Liver (tissue), 9 donors: Measurements from ENCODE around the gene HORMAD2. TPM values are rescaled to one million over a fixed set of nuclear protein-coding genes. Genes with fewer than 3 reads are reported as not detected.

Experiments used
- DNase-seq: peaks from one replicate; pipeline ENCODE4 v3.0.0-alpha.2; 2017; ENCODE audit warnings: low spot score
- H3K27ac ChIP-seq, 2 donors: one replicate each; pipeline ENCODE4 v1.7.0; 2013; ENCODE audit warnings: inconsistent platforms in 2 of 2, low read length in 2 of 2, control low read depth in 1 of 2, low read depth in 1 of 2, mild to moderate bottlenecking in 1 of 2
- H3K27me3 ChIP-seq, 4 donors: one replicate each; pipeline versions ENCODE4 v1.6.1 to v1.7.0; 2013; ENCODE audit warnings: low read length in 3 of 4, inconsistent platforms in 1 of 4, mild to moderate bottlenecking in 1 of 4, moderate library complexity in 1 of 4; ENCODE audit not compliant: control insufficient read depth in 4 of 4, insufficient read depth in 4 of 4
- H3K36me3 ChIP-seq, 4 donors: one replicate each; pipeline versions ENCODE4 v1.6.1 to v1.7.0; 2013; ENCODE audit warnings: low read length in 3 of 4, mild to moderate bottlenecking in 3 of 4, low read depth in 1 of 4, moderate library complexity in 1 of 4; ENCODE audit not compliant: control insufficient read depth in 4 of 4, insufficient read depth in 3 of 4
- H3K4me1 ChIP-seq, 4 donors: one replicate each; pipeline versions ENCODE4 v1.6.1 to v1.7.0; 2013; ENCODE audit warnings: low read length in 3 of 4, mild to moderate bottlenecking in 3 of 4, moderate library complexity in 1 of 4; ENCODE audit not compliant: control insufficient read depth in 4 of 4, insufficient read depth in 4 of 4
- H3K4me3 ChIP-seq, 3 donors: one replicate each; pipeline versions ENCODE4 v1.6.1 to v1.7.0; 2013; ENCODE audit warnings: low read length in 3 of 3, control low read depth in 1 of 3, low read depth in 1 of 3, mild to moderate bottlenecking in 1 of 3
- H3K9ac ChIP-seq, 2 donors: one replicate each; pipeline ENCODE4 v1.7.0; 2013; ENCODE audit warnings: low read length in 2 of 2, mild to moderate bottlenecking in 2 of 2, moderate library complexity in 2 of 2, control low read depth in 1 of 2, low read depth in 1 of 2
- H3K9me3 ChIP-seq, 4 donors: one replicate each; pipeline versions ENCODE4 v1.6.1 to v1.7.0; 2013; ENCODE audit warnings: low read length in 3 of 4; ENCODE audit not compliant: control insufficient read depth in 4 of 4
- EGR1 ChIP-seq, 2 donors: IDR thresholded peaks; 2 replicates each; pipeline ENCODE4 v1.6.1; 2016 to 2018; ENCODE audit warnings: antibody characterized with exemption in 2 of 2, low read depth in 2 of 2
- FOXA1 ChIP-seq: IDR thresholded peaks from 2 replicates; pipeline ENCODE4 v1.6.1; 2016; ENCODE audit warnings: antibody characterized with exemption
- FOXA2 ChIP-seq: IDR thresholded peaks from 2 replicates; pipeline ENCODE4 v1.6.1; 2016; ENCODE audit warnings: antibody characterized with exemption
- GABPA ChIP-seq, 2 donors: IDR thresholded peaks in 1 of 2; conservative IDR thresholded peaks in 1 of 2; 2 replicates each; pipeline ENCODE4 v1.6.1; 2016; ENCODE audit warnings: antibody characterized with exemption in 2 of 2, mild to moderate bottlenecking in 1 of 2, moderate library complexity in 1 of 2
- HNF4A ChIP-seq, 2 donors: conservative IDR thresholded peaks; 2 replicates each; pipeline ENCODE4 v1.6.1; 2016; ENCODE audit warnings: antibody characterized with exemption in 2 of 2, mild to moderate bottlenecking in 2 of 2
- HNF4G ChIP-seq: IDR thresholded peaks from 2 replicates; pipeline ENCODE4 v1.6.1; 2016; ENCODE audit warnings: antibody characterized with exemption
- JUND ChIP-seq, 2 donors: IDR thresholded peaks; 2 replicates each; pipeline ENCODE4 v1.6.1; 2016; ENCODE audit warnings: antibody characterized with exemption in 2 of 2
- NR2F2 ChIP-seq: IDR thresholded peaks from 2 replicates; pipeline ENCODE4 v1.6.1; 2016; ENCODE audit warnings: antibody characterized with exemption
- RAD21 ChIP-seq, 2 donors: IDR thresholded peaks; 2 replicates each; pipeline ENCODE4 v1.6.1; 2016; ENCODE audit warnings: antibody characterized with exemption in 2 of 2, mild to moderate bottlenecking in 2 of 2
- RXRA ChIP-seq, 2 donors: IDR thresholded peaks; 2 replicates each; pipeline ENCODE4 v1.6.1; 2017 to 2018; ENCODE audit warnings: antibody characterized with exemption in 2 of 2, mild to moderate bottlenecking in 1 of 2
- SP1 ChIP-seq: IDR thresholded peaks from 2 replicates; pipeline ENCODE4 v1.6.1; 2018; ENCODE audit warnings: antibody characterized with exemption, mild to moderate bottlenecking
- TAF1 ChIP-seq: conservative IDR thresholded peaks from 2 replicates; pipeline ENCODE4 v1.6.1; 2016; ENCODE audit warnings: antibody characterized with exemption, mild to moderate bottlenecking
- YY1 ChIP-seq: IDR thresholded peaks from 2 replicates; pipeline ENCODE4 v1.6.1; 2016; ENCODE audit warnings: antibody characterized with exemption, mild to moderate bottlenecking
- WGBS: extraction: QIAGEN DNeasy Blood & Tissue Kit; methylation state at CpG from one replicate; pipeline ENCODE4 v1.1.7; 2013; 5-methylcytosine and 5-hydroxymethylcytosine counted together
- polyA plus RNA-seq, 2 donors: library from polyadenylated mRNA; stranded (reverse) in 1 of 2; unstranded in 1 of 2; fragments of 200-250 nt in 1 of 2; fragments of >200 nt in 1 of 2; fragmentation: Nextera tagmentation in 1 of 2; extraction: Ambion mirVana in 1 of 2; gene quantifications; one replicate each; pipeline versions ENCODE4 v1.2.1 to v1.2.3, GENCODE V29; 2013 to 2015
- total RNA-seq, 2 donors: library from RNA; depleted of rRNA; stranded (reverse); fragments of >200 nt; gene quantifications; one replicate each; pipeline ENCODE4 v1.2.3, GENCODE V29; 2014
- TF ChIP-seq, protein P1 (sequence below): IDR thresholded peaks from 2 replicates; pipeline ENCODE4 v1.6.1; 2016; ENCODE audit warnings: antibody characterized with exemption
- TF ChIP-seq, protein P2 (sequence below): fragments of 150-350 bp; IDR thresholded peaks from 2 replicates; pipeline ENCODE4 v1.5.1; 2017; ENCODE audit warnings: improper control_type of control experiment, low read depth, low read length; ENCODE audit not compliant: missing input control
- TF ChIP-seq, protein P3 (sequence below): IDR thresholded peaks from 2 replicates; pipeline ENCODE4 v1.6.1; 2016; ENCODE audit warnings: antibody characterized with exemption
- TF ChIP-seq, protein P4 (sequence below): IDR thresholded peaks from 2 replicates; pipeline ENCODE4 v1.6.1; 2016; ENCODE audit warnings: antibody characterized with exemption
- TF ChIP-seq, protein P5 (sequence below): IDR thresholded peaks from 2 replicates; pipeline ENCODE4 v1.6.1; 2016; ENCODE audit warnings: antibody characterized with exemption, mild to moderate bottlenecking
- donor health status: healthy.
- donor health status: healthy.
- donor health status: healthy.
- donor health status: healthy.
- donor health status: healthy.

The HORMAD2 gene
- total and polyA plus RNA-seq, 4 donors: 0.44 to 2.8 (median 0.47) TPM; not detected in 1

DNA sequence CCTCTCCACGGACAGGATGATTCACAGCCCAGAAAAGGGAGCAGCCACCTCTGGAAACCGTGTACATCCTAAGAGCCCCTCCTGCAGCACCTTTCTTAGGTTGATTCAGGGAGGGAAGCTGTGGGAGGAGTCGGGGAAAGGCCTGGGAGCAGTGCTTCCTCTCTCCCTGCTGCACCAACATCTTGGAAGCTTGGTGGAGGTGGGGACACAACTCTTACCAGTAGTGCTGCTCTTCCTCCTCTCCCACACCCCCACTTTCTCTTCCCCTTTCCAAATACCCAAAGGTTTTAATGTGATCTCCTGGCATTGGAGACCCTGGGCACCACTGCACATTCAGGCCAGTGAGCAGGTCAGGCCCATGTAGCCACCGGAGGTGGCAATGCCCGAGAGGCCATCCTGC, 46.4 kb upstream of the HORMAD2 start:
- no peaks in the 10 kb centered on the region for H3K27me3 ChIP-seq
- no peak for DNase-seq
- H3K36me3 ChIP-seq: no peaks in the 10 kb centered on the region
- H3K27ac ChIP-seq: no peak overlapping the region
- H3K9me3 ChIP-seq: no peaks in the 10 kb centered on the region
- no peak overlapping the region for H3K9ac ChIP-seq
- peaks cover 0 to 19% (median 10%) of the 10 kb centered on the region in 4 donors for H3K4me1 ChIP-seq
- no peak overlapping the region for H3K4me3 ChIP-seq
- TF ChIP-seq YY1: no peak
- TF ChIP-seq RAD21 (IDR thresholded peaks at IDR 0.05): no peak
- no peak for TF ChIP-seq FOXA2
- TF ChIP-seq, protein P1, sequence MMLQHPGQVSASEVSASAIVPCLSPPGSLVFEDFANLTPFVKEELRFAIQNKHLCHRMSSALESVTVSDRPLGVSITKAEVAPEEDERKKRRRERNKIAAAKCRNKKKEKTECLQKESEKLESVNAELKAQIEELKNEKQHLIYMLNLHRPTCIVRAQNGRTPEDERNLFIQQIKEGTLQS: no peak
- TF ChIP-seq, protein P2, sequence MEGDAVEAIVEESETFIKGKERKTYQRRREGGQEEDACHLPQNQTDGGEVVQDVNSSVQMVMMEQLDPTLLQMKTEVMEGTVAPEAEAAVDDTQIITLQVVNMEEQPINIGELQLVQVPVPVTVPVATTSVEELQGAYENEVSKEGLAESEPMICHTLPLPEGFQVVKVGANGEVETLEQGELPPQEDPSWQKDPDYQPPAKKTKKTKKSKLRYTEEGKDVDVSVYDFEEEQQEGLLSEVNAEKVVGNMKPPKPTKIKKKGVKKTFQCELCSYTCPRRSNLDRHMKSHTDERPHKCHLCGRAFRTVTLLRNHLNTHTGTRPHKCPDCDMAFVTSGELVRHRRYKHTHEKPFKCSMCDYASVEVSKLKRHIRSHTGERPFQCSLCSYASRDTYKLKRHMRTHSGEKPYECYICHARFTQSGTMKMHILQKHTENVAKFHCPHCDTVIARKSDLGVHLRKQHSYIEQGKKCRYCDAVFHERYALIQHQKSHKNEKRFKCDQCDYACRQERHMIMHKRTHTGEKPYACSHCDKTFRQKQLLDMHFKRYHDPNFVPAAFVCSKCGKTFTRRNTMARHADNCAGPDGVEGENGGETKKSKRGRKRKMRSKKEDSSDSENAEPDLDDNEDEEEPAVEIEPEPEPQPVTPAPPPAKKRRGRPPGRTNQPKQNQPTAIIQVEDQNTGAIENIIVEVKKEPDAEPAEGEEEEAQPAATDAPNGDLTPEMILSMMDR: no peak
- no peak for TF ChIP-seq RXRA (IDR thresholded peaks at IDR 0.05)
- no peak for TF ChIP-seq HNF4G
- no peak for TF ChIP-seq NR2F2
- TF ChIP-seq, protein P3, sequence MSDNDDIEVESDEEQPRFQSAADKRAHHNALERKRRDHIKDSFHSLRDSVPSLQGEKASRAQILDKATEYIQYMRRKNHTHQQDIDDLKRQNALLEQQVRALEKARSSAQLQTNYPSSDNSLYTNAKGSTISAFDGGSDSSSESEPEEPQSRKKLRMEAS: no peak
- TF ChIP-seq, protein P4, sequence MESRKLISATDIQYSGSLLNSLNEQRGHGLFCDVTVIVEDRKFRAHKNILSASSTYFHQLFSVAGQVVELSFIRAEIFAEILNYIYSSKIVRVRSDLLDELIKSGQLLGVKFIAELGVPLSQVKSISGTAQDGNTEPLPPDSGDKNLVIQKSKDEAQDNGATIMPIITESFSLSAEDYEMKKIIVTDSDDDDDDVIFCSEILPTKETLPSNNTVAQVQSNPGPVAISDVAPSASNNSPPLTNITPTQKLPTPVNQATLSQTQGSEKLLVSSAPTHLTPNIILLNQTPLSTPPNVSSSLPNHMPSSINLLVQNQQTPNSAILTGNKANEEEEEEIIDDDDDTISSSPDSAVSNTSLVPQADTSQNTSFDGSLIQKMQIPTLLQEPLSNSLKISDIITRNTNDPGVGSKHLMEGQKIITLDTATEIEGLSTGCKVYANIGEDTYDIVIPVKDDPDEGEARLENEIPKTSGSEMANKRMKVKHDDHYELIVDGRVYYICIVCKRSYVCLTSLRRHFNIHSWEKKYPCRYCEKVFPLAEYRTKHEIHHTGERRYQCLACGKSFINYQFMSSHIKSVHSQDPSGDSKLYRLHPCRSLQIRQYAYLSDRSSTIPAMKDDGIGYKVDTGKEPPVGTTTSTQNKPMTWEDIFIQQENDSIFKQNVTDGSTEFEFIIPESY: no peak
- TF ChIP-seq, protein P5, sequence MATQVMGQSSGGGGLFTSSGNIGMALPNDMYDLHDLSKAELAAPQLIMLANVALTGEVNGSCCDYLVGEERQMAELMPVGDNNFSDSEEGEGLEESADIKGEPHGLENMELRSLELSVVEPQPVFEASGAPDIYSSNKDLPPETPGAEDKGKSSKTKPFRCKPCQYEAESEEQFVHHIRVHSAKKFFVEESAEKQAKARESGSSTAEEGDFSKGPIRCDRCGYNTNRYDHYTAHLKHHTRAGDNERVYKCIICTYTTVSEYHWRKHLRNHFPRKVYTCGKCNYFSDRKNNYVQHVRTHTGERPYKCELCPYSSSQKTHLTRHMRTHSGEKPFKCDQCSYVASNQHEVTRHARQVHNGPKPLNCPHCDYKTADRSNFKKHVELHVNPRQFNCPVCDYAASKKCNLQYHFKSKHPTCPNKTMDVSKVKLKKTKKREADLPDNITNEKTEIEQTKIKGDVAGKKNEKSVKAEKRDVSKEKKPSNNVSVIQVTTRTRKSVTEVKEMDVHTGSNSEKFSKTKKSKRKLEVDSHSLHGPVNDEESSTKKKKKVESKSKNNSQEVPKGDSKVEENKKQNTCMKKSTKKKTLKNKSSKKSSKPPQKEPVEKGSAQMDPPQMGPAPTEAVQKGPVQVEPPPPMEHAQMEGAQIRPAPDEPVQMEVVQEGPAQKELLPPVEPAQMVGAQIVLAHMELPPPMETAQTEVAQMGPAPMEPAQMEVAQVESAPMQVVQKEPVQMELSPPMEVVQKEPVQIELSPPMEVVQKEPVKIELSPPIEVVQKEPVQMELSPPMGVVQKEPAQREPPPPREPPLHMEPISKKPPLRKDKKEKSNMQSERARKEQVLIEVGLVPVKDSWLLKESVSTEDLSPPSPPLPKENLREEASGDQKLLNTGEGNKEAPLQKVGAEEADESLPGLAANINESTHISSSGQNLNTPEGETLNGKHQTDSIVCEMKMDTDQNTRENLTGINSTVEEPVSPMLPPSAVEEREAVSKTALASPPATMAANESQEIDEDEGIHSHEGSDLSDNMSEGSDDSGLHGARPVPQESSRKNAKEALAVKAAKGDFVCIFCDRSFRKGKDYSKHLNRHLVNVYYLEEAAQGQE: no peak
- no peak for TF ChIP-seq SP1
- no peak for TF ChIP-seq TAF1
- TF ChIP-seq HNF4A (conservative IDR thresholded peaks at IDR 0.05): no peak
- TF ChIP-seq GABPA (IDR thresholded peaks at IDR 0.05 in 1 of 2, conservative IDR thresholded peaks at IDR 0.05 in 1 of 2): no peak
- TF ChIP-seq FOXA1: no peak
- 81% methylated on average over 5 of the region's 5 CpGs for WGBS

DNA sequence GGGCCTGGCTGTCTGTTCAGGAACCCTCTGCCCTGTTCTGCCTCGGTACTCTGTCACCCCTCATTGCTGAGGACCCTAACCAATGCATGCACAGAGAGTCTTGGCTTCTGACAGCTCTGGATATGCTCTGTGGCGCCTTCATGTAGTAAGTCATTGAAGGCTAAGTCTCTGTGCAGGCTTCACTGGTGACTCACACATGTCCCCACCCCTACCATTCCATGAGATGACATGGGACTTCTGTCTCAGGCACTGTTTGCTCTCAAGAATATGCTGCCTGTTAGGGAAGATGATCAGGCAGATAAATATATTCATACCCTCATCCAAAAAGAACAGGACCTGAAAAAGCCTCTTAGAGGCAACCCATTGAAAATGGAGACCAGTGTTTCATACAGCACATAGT, 43.6 kb upstream of the HORMAD2 start:
- Histone ChIP-seq H3K36me3 (no peaks in the 10 kb centered on the region), H3K27me3 (no peaks in the 10 kb centered on the region), H3K9ac (no peak overlapping the region), H3K27ac (no peak overlapping the region), H3K4me1 (peaks cover 1 to 8% (median 4%) of the 10 kb centered on the region in 4 donors), H3K9me3 (no peaks in the 10 kb centered on the region), H3K4me3 (no peak overlapping the region)
- no peak for DNase-seq
- whole genome bisulfite sequencing: 95% methylated on average over 2 of the region's 2 CpGs
- TF ChIP-seq, protein P1: no peak
- TF ChIP-seq JUND (IDR thresholded peaks at IDR 0.05) (no peak), EGR1 (IDR thresholded peaks at IDR 0.05; ENCODE audit: low read depth in 2 of 2) (no peak), YY1 (no peak), HNF4A (conservative IDR thresholded peaks at IDR 0.05) (no peak), FOXA1 (no peak), TAF1 (no peak)
- TF ChIP-seq, protein P2: no peak
- TF ChIP-seq, protein P5: no peak
